22Rv1 (cell line): ENCODE data around the gene SAPCD2.

Experiments
- H3K27ac ChIP-seq: fragments of 450-650 bp; 2 replicates; pipeline ENCODE4 v1.5.1; 2017
- ZFX ChIP-seq: fragments of 450-650 bp; IDR thresholded peaks from 2 replicates; pipeline ENCODE4 v1.6.1; 2017; ENCODE audit warnings: antibody characterized with exemption, borderline replicate concordance
- TF ChIP-seq, protein P1 (sequence below): fragments of 450-650 bp; IDR thresholded peaks from 2 replicates; pipeline ENCODE4 v1.5.1; 2017; ENCODE audit warnings: mild to moderate bottlenecking

SAPCD2 gene

DNA sequence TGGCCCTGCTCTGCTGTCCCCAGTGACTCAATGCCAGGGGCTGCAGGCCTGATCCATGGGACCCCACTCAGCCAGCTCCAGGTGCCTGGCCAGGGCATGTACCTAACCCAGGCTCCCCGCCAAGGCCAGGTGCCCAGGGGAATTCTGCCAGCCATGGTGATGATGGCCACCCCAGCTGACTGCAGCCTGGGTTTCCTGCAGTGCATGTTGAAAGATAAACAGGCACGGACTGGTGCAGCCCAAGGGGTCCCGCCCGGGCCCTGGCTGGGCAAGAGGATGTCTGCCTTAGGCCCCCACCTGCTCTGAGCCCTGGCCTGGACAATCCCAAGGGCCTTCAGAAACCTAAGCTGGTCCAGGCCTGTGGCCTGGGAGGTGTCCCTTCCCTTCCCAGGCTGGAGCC is 43.5 kb downstream of the SAPCD2 start:
- H3K27ac ChIP-seq, result peak overlapping the region; percentile 91
- TF ChIP-seq, protein P1, sequence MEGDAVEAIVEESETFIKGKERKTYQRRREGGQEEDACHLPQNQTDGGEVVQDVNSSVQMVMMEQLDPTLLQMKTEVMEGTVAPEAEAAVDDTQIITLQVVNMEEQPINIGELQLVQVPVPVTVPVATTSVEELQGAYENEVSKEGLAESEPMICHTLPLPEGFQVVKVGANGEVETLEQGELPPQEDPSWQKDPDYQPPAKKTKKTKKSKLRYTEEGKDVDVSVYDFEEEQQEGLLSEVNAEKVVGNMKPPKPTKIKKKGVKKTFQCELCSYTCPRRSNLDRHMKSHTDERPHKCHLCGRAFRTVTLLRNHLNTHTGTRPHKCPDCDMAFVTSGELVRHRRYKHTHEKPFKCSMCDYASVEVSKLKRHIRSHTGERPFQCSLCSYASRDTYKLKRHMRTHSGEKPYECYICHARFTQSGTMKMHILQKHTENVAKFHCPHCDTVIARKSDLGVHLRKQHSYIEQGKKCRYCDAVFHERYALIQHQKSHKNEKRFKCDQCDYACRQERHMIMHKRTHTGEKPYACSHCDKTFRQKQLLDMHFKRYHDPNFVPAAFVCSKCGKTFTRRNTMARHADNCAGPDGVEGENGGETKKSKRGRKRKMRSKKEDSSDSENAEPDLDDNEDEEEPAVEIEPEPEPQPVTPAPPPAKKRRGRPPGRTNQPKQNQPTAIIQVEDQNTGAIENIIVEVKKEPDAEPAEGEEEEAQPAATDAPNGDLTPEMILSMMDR, result no peak
- TF ChIP-seq ZFX, result no peak

DNA sequence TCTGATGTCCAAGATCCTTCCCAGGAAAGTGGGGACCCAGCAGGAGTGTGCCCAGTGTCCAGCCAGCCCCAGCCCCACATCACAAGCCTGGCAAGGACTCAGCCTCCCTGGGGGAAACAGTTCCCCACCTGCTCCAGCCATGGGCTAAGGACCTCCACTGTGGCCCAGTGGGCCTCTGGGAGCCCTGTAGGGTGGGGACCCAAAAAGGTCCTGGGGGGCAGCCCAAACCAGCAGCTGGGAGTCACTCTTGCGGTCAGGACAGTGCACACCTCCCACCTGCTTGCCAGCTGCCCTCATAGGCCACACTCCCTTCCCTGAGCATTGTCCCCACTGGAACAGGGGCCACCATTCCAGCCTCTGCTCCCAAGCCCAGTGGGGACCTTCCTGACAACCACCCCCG is 44.0 kb downstream of the SAPCD2 start:
- no peak for TF ChIP-seq ZFX
- TF ChIP-seq, protein P1, result no peak
- H3K27ac ChIP-seq, result peak overlapping the region; percentile 91

- peak overlapping the region; percentile 91 for H3K27ac ChIP-seq
- TF ChIP-seq ZFX, result no peak
- TF ChIP-seq, protein P1, result peak; percentile 55
Observed at GRCh38 chr9:137025517-137025966, 44.8 kb downstream of the SAPCD2 start.

DNA sequence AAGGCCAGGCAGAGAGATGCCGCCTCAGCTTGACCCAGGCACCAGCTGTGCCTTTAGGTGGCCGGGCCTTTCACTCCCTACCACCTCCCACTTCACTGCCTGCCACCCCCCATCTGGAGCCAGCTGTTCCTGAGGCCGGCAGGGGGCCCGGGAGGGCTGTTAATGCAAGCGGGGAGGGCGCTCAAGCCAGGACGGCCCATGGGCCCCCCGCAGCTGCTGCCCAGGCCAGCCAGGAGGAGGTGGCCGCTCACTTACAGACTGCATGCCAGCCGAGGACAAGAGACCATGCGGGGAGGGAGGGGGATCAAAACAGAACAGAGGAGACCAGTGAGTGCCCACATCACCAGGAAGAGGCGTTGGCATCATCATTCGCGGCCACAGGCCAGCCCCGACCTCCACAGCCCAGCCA is 46.8 kb downstream of the SAPCD2 start:
- peak overlapping the region; percentile 91 for H3K27ac ChIP-seq
- TF ChIP-seq, protein P1, result no peak
- TF ChIP-seq ZFX, result no peak

DNA sequence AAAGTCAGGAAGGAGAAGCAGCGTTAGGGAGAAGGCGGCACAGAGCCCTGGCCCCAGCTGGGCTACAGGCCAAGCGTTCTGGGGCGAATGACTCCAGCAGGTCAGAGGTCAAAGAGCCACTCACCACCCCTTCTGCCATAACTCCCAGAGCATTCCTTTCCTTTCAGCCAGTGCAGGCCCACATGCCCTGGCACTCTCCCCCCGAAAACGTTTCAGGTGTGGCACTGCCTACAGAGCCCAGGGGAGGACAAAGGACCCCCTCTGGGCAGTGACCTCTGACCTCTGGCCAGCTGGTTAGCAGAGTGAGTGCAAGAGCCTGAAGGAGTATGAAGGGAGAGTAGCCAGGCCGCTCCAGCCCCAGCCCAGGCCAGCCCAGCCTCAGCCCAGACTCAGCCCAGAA is 47.2 kb downstream of the SAPCD2 start:
- TF ChIP-seq, protein P1, result no peak
- TF ChIP-seq ZFX, result no peak
- peak overlapping the region; percentile 91 for H3K27ac ChIP-seq

- TF ChIP-seq, protein P1, result no peak
- TF ChIP-seq ZFX, result no peak
Observed at GRCh38 chr9:137022662-137023008, 47.7 kb downstream of the SAPCD2 start.

GRCh38 chr9:137021979-137022661 is 48.2 kb downstream of the SAPCD2 start:
- peak overlapping the region; percentile 91 for H3K27ac ChIP-seq
- no peak for TF ChIP-seq ZFX
- TF ChIP-seq, protein P1, result no peak

More at GRCh38 chr9:137022662-137023008, 47.7 kb downstream of the SAPCD2 start:
- peak overlapping the region; percentile 91 for H3K27ac ChIP-seq
